ENCODE data around the gene UCN2.
A peak's percentile ranks its signal among the peaks of the same experiment; 100 is the strongest.

Gene UCN2

DNA sequence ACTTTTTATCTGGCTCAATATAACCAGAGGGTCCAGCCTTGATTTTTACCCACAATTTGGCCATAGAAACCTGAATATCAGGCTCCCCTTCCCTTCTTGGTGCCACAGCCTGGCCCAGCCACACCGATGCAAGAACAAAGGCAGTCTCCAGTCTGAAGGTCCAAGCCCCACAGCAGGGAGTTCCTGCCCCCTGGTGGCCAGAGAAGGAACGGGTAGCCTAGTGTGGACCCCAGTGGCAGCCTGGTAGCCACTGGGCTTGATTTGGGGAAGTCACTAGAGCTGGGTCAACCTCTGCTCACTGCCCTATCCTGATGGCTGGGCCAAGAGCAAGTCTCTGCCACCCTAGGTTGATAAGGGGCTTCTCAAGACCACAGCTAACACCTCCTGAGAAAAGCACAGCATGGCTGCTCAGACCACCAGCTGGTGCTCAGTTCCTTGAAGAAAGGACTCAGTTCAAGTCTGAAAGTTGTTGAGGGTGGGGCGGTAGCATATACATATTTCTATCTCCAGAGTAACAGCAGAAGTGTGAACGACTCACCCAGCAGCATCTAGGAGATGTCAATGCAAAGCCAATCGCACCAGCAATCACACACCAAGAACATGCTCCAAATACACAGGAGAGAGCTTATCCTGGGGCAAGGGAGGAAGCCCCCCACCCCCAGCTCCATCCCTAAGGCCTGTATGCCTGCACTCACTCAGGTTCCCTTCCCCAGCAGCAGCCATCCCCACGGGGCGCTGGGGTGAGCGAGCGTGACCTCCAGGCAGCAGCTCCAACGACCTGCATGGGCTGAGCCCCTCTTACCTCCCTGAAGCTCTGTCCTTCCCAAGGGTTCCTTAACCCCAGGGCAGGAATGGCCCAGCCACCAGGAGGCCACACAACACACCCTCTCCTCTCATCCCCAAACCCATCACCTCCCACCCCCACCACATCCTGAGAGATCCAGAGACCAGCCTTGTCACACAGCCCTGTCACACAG lies 14.6 kb downstream of the UCN2 start:
- DNase-seq (ENCODE audit: low read depth) = peak; percentile 84

DNA sequence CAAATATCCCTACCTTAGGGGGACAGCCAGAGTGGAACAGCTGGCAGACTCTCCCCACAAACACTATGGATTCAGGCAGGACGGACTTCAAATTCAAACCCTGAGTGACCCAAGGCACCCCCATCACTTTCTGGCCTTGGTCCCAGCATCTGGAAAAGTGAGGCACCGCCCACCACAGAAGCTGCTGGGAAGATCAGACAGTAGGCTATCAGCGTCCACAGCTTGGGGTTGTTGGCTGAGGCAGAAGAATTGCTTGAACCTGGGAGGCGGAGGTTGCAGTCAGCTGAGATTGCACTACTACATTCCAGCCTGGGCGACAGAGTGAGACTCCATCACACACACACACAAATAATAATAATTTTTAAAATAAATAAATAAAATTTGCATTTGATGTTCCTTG lies 15.5 kb downstream of the UCN2 start:
- TF ChIP-seq, protein P1, sequence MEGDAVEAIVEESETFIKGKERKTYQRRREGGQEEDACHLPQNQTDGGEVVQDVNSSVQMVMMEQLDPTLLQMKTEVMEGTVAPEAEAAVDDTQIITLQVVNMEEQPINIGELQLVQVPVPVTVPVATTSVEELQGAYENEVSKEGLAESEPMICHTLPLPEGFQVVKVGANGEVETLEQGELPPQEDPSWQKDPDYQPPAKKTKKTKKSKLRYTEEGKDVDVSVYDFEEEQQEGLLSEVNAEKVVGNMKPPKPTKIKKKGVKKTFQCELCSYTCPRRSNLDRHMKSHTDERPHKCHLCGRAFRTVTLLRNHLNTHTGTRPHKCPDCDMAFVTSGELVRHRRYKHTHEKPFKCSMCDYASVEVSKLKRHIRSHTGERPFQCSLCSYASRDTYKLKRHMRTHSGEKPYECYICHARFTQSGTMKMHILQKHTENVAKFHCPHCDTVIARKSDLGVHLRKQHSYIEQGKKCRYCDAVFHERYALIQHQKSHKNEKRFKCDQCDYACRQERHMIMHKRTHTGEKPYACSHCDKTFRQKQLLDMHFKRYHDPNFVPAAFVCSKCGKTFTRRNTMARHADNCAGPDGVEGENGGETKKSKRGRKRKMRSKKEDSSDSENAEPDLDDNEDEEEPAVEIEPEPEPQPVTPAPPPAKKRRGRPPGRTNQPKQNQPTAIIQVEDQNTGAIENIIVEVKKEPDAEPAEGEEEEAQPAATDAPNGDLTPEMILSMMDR (IDR thresholded peaks at IDR 0.05; ENCODE audit: insufficient read depth, low read depth, low read length, missing control alignments) = no peak
- no peak overlapping the region for H3K4me3 ChIP-seq (ENCODE audit: low read depth, low read length)
- no peak for DNase-seq (ENCODE audit: low read depth)

More for the DNA sequence above, 14.6 kb downstream of the UCN2 start:
- TF ChIP-seq, protein P1 (IDR thresholded peaks at IDR 0.05; ENCODE audit: insufficient read depth, low read depth, low read length, missing control alignments) = peak; percentile 94
- no peak overlapping the region for H3K4me3 ChIP-seq (ENCODE audit: low read depth, low read length)

DNA sequence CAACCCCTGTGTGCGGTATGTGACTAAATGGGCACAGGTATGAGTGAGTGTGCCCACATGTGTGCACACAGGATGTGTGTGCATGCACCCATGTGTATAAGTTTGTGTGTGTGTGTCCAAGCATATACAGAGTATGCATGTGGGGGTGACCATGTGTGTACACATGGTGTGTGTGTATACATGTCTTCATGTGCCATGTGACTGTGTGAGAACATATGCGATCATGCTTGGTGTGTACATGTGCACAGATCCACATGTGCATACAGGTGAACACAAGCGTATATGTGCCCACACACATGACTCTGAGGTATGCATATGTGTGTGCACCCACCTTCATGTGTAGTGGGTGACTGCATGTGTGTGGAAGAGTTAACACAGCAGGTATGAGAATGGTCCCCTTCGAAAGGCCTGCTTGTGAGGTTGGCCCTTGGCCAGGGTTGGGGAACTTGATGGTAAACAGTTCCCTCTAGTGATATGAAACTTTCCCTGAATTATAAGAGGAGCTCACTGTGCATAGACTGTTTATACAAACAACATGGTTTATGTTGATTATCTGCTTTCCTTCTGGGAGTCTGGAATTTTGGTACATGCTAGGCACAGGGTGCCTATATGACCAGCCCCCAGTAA lies 17.3 kb downstream of the UCN2 start:
- no peak for DNase-seq (ENCODE audit: low read depth)
- TF ChIP-seq, protein P1 (IDR thresholded peaks at IDR 0.05; ENCODE audit: insufficient read depth, low read depth, low read length, missing control alignments) = no peak
- no peak overlapping the region for H3K4me3 ChIP-seq (ENCODE audit: low read depth, low read length)

DNA sequence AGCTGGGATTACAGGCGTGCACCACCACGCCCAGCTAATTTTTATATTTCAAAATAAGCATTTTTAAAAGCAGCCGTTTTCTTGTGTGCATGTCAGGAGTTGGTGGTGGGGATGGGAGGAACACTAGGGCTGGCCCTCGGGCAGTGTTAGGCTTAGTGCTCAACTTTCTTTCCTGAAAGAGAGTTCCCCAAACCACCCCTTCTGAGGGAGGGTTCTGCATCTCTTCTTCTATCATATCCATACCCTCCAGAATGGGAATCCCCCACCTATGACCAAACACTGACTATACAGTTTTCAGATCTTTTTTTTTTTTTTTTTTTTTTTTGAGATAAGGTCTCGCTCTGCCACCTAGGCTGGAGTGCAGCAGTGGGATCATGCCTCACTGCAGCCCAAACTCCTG lies 19.4 kb downstream of the UCN2 start:
- H3K4me3 ChIP-seq (ENCODE audit: low read depth, low read length) = no peak overlapping the region
- DNase-seq (ENCODE audit: low read depth) = no peak
- TF ChIP-seq, protein P1 (IDR thresholded peaks at IDR 0.05; ENCODE audit: insufficient read depth, low read depth, low read length, missing control alignments) = no peak

DNA sequence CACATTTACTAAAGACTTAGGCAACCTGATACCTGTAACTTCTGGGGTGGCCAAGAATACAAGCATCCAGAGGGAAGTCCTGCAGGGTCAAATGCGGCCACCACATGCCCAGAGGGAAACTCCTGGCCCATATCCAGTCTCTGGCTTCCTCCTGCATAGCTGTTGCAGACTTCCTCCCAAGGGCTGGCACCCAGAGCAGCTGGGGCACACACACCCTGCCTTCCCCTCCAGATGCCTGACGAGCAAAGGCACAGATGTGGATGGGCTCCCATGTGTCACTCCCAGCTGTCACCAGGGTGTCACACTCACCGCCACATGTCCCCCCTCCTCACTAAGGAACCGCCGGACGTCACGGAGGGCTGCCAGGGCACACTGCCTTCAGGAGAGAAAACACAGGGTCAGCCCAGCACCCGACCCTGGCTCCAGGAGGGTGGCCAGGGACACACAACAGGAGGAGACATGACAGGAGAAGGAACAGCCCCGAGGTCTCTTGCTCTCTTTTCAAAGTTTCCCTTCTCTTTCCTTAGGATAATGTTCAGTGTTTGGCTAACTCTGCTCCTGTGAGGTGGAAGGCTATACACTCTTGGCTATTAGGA lies 20.2 kb downstream of the UCN2 start:
- DNase-seq (ENCODE audit: low read depth) = no peak
- H3K4me3 ChIP-seq (ENCODE audit: low read depth, low read length) = no peak overlapping the region
- TF ChIP-seq, protein P1 (IDR thresholded peaks at IDR 0.05; ENCODE audit: insufficient read depth, low read depth, low read length, missing control alignments) = no peak

DNA sequence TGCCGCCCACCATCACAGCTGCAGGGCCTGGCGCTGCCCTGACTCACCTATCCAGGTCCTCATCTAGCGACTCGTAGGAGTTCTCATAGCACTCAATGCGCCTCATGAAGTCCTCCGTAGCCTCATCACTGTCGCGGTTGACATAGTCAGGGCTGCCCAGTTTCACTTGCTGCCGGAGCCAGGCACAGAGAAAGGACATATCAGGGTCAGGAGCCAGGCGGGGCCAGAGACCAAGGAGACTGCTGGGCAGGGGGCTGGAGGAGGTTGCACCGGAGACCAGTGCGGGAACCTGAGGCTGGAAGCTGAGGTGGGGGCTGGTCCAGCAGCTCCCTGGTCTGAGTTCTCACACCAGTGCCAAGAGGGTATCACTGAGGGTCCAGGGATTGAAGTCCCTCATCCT lies 25.1 kb downstream of the UCN2 start:
- DNase-seq (ENCODE audit: low read depth) = no peak
- no peak overlapping the region for H3K4me3 ChIP-seq (ENCODE audit: low read depth, low read length)
- TF ChIP-seq, protein P1 (IDR thresholded peaks at IDR 0.05; ENCODE audit: insufficient read depth, low read depth, low read length, missing control alignments) = no peak
